Measurements from ENCODE around the gene RASA3. TPM values are rescaled to one million over a fixed set of nuclear protein-coding genes. Genes with fewer than 3 reads are reported as not detected.

Gene RASA3
- total RNA-seq, 1 experiment from 2014 or later, result 22.3 TPM

DNA sequence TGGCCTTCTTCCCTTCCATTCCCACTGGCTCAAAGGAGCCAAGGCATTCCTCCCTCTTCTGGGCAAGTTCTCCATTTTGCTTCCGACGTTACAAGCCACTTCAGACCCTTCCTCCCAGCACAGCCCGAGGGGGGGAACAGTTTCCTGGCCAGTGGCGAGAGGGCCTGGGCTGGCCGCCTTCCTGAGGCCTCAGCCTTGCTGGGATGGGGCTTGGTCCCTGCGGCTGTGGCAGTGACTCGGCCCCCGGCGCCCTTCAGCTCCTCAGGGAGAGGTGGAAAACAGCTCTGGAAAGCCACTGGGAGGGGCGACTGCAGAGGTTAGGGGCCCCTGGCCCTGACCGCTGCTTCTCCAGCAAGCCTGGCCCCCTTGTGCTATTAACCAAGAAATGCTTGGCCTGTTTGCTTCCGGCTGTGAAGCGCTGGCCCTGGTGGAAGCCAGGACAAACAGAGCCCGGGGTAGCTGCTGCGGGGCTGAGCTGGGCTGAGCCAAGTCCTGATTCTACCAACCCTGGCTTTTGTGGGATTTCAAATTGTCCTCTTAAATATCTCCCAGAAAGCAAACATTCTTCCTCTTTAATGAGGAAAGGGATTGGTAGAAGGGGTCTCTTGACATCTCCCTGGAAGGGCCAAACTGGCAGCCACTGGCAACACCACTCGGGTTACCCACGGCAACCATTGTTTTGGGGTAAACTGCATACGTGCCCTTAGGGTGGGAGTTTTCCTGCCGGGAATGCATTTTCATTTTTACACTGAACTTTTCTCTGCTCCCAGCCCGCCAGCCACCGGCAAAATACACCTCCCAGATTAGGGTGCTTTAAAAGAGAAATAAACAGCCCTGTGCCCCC is 197.2 kb downstream of the RASA3 start (continued):
- TF ChIP-seq, protein P1, sequence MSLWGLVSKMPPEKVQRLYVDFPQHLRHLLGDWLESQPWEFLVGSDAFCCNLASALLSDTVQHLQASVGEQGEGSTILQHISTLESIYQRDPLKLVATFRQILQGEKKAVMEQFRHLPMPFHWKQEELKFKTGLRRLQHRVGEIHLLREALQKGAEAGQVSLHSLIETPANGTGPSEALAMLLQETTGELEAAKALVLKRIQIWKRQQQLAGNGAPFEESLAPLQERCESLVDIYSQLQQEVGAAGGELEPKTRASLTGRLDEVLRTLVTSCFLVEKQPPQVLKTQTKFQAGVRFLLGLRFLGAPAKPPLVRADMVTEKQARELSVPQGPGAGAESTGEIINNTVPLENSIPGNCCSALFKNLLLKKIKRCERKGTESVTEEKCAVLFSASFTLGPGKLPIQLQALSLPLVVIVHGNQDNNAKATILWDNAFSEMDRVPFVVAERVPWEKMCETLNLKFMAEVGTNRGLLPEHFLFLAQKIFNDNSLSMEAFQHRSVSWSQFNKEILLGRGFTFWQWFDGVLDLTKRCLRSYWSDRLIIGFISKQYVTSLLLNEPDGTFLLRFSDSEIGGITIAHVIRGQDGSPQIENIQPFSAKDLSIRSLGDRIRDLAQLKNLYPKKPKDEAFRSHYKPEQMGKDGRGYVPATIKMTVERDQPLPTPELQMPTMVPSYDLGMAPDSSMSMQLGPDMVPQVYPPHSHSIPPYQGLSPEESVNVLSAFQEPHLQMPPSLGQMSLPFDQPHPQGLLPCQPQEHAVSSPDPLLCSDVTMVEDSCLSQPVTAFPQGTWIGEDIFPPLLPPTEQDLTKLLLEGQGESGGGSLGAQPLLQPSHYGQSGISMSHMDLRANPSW (CRISPR knock-in tag; conservative IDR thresholded peaks at IDR 0.05; ENCODE audit: low read depth), result no peak

DNA sequence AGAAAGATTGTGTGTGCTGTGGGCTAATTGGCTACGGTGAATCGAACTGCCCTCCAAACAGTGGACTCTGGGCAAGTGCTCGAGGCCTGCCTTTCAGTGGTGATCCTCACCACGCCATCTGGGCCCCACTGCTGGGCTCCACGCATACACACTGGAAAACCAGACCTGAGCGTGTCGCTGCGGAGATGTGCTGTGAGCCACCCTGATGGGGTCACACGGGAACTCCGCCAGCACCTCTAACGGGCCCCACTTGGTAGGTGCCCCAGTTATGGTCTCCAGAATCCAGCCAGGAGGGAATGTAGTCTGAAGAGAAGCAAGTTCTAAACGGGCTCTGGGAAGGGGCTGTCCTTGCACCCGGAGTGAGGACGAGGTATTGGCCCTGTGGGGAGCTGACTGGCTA is 197.8 kb downstream of the RASA3 start:
- DNase-seq (ENCODE audit: low spot score) (no peak), ATAC-seq (no peak)
- Mint-ChIP-seq H3K4me3 (no peak overlapping the region), H3K36me3 (no peaks in the 10 kb centered on the region), H3K27ac (no peak overlapping the region), H3K9me3 (no peaks in the 10 kb centered on the region), H3K4me1 (0 out of 2 replicates have a peak, but pooled peaks cover 6% of the 10 kb centered on the region), H3K27me3 (ENCODE audit: low read depth) (no peaks in the 10 kb centered on the region; the same call in 1 of the 2 replicates)
- TF ChIP-seq, protein P2, sequence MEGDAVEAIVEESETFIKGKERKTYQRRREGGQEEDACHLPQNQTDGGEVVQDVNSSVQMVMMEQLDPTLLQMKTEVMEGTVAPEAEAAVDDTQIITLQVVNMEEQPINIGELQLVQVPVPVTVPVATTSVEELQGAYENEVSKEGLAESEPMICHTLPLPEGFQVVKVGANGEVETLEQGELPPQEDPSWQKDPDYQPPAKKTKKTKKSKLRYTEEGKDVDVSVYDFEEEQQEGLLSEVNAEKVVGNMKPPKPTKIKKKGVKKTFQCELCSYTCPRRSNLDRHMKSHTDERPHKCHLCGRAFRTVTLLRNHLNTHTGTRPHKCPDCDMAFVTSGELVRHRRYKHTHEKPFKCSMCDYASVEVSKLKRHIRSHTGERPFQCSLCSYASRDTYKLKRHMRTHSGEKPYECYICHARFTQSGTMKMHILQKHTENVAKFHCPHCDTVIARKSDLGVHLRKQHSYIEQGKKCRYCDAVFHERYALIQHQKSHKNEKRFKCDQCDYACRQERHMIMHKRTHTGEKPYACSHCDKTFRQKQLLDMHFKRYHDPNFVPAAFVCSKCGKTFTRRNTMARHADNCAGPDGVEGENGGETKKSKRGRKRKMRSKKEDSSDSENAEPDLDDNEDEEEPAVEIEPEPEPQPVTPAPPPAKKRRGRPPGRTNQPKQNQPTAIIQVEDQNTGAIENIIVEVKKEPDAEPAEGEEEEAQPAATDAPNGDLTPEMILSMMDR (IDR thresholded peaks at IDR 0.05), result no peak
- TF ChIP-seq ESRRA (CRISPR knock-in tag; IDR thresholded peaks at IDR 0.05; ENCODE audit: borderline replicate concordance), result no peak
- no peak for TF ChIP-seq PRRX2 (CRISPR knock-in tag; IDR thresholded peaks at IDR 0.05)
- no peak for TF ChIP-seq ELF4 (CRISPR knock-in tag; IDR thresholded peaks at IDR 0.05; ENCODE audit: low read depth)
- no peak for TF ChIP-seq ZNF671 (CRISPR knock-in tag; IDR thresholded peaks at IDR 0.05)
- TF ChIP-seq HMGA2 (CRISPR knock-in tag; IDR thresholded peaks at IDR 0.05), result no peak
- no peak for TF ChIP-seq CREB1 (CRISPR knock-in tag; IDR thresholded peaks at IDR 0.05)
- TF ChIP-seq NFATC4 (CRISPR knock-in tag; IDR thresholded peaks at IDR 0.05), result no peak
- TF ChIP-seq, protein P3, sequence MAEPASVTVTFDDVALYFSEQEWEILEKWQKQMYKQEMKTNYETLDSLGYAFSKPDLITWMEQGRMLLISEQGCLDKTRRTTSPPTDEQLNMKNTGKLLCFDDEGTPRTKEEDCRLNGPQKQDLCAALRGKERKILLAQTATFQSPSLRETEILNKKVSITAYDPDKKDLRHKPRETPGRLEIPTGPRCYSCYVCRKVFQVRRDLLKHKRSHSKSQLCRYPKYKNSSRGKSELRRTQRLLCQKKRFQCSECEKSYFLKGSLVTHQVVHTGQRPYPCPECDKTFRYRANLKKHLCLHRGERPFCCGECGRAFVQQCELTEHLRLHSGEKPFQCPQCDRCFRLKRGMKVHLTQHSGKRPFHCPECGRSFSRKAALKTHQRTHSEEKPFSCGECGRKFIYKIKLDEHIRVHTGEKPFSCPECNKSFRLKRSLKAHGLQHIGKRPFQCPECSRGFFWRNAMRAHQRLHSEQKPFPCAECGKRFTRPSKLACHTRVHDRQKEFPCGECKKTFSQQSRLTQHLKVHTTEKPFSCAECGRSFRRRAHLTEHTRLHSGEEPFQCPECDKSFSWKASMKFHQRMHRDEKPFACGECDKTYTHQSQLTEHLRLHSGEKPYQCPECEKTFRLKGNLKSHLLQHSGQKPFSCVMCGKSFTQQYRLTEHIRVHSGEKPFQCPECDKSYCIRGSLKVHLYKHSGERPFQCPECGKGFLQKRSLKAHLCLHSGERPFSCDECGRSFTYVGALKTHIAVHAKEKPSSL (CRISPR knock-in tag; conservative IDR thresholded peaks at IDR 0.05), result no peak
- TF ChIP-seq NFYB (CRISPR knock-in tag; conservative IDR thresholded peaks at IDR 0.05; ENCODE audit: low read depth), result no peak
- no peak for TF ChIP-seq OVOL2 (CRISPR knock-in tag; IDR thresholded peaks at IDR 0.05; ENCODE audit: borderline replicate concordance)
- TF ChIP-seq, protein P4, sequence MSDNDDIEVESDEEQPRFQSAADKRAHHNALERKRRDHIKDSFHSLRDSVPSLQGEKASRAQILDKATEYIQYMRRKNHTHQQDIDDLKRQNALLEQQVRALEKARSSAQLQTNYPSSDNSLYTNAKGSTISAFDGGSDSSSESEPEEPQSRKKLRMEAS (CRISPR knock-in tag; IDR thresholded peaks at IDR 0.05), result no peak
- TF ChIP-seq, protein P5, sequence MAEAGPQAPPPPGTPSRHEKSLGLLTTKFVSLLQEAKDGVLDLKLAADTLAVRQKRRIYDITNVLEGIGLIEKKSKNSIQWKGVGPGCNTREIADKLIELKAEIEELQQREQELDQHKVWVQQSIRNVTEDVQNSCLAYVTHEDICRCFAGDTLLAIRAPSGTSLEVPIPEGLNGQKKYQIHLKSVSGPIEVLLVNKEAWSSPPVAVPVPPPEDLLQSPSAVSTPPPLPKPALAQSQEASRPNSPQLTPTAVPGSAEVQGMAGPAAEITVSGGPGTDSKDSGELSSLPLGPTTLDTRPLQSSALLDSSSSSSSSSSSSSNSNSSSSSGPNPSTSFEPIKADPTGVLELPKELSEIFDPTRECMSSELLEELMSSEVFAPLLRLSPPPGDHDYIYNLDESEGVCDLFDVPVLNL (CRISPR knock-in tag; IDR thresholded peaks at IDR 0.05; ENCODE audit: borderline replicate concordance, low read depth), result no peak
- TF ChIP-seq, protein P6, sequence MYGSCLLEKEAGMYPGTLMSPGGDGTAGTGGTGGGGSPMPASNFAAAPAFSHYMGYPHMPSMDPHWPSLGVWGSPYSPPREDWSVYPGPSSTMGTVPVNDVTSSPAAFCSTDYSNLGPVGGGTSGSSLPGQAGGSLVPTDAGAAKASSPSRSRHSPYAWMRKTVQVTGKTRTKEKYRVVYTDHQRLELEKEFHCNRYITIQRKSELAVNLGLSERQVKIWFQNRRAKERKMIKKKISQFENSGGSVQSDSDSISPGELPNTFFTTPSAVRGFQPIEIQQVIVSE (CRISPR knock-in tag; IDR thresholded peaks at IDR 0.05; ENCODE audit: borderline replicate concordance), result no peak
- TF ChIP-seq, protein P7, sequence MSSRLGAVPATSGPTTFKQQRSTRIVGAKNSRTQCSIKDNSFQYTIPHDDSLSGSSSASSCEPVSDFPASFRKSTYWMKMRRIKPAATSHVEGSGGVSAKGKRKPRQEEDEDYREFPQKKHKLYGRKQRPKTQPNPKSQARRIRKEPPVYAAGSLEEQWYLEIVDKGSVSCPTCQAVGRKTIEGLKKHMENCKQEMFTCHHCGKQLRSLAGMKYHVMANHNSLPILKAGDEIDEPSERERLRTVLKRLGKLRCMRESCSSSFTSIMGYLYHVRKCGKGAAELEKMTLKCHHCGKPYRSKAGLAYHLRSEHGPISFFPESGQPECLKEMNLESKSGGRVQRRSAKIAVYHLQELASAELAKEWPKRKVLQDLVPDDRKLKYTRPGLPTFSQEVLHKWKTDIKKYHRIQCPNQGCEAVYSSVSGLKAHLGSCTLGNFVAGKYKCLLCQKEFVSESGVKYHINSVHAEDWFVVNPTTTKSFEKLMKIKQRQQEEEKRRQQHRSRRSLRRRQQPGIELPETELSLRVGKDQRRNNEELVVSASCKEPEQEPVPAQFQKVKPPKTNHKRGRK (CRISPR knock-in tag; IDR thresholded peaks at IDR 0.05; ENCODE audit: borderline replicate concordance), result no peak
- no peak for TF ChIP-seq FOXP1 (CRISPR knock-in tag; IDR thresholded peaks at IDR 0.05; ENCODE audit: borderline replicate concordance)
- TF ChIP-seq, protein P8, sequence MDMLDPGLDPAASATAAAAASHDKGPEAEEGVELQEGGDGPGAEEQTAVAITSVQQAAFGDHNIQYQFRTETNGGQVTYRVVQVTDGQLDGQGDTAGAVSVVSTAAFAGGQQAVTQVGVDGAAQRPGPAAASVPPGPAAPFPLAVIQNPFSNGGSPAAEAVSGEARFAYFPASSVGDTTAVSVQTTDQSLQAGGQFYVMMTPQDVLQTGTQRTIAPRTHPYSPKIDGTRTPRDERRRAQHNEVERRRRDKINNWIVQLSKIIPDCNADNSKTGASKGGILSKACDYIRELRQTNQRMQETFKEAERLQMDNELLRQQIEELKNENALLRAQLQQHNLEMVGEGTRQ (CRISPR knock-in tag; IDR thresholded peaks at IDR 0.05), result no peak
- TF ChIP-seq, protein P1 (CRISPR knock-in tag; conservative IDR thresholded peaks at IDR 0.05; ENCODE audit: low read depth), result no peak
- TF ChIP-seq ZNF416 (CRISPR knock-in tag; IDR thresholded peaks at IDR 0.05), result no peak
- TF ChIP-seq NR1H2 (CRISPR knock-in tag; IDR thresholded peaks at IDR 0.05), result no peak
- POLR2A ChIA-PET, result no interaction called here
- CTCF ChIA-PET, result interaction anchor here (1.7 kb wide), 1 partner anchor 13 kb away, joined by 9 read pairs; no protein-coding TSS in a partner anchor
